Measurements from ENCODE around the gene ZNF438.
"Not testable (repeated sequence)": the region's sequence is repeated elsewhere in the genome, so short reads cannot be mapped to it uniquely, and the experiment has no call there.

Gene ZNF438

DNA sequence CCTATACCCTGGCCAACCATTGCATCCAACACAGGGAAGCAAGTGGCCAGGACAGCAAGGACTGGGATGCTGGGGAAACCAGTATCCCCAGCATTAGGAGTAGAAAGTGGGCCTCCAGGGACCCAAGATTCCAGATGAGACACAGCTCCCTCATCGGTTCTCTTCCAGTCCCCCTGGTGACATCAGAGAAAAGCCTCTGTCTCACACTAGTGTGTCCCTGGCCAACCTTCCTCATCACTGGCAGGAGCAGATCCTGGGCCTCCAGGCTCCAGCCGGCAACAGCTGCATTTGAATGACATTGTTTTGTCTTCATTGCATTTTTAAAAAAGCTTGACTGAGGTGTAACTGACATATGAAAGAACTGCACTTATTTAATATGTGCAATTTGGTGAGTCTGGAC is 224.8 kb downstream of the ZNF438 start:
- no peak for DNase-seq (ENCODE audit: low read depth, low spot score)

DNA sequence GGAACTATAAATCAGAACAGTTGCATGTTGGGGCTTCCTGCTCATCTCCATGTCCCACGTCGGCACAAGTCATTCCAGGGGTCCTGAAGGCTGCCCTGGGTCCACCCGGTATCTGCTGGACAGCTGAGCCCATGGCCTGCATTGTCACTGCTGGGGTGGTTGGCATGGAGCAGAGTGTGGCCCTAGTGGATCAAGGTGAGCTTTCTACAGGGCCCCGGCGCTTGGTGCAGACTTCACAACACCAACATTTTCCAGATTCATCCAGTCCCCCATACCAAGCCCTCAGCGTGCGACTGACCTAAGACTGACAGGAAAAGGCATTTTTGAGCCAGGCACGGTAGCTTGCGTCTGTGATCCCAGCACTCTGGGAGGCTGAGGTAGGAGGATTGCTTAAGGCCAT is 226.6 kb downstream of the ZNF438 start:
- DNase-seq (ENCODE audit: low read depth, low spot score) = no peak

DNA sequence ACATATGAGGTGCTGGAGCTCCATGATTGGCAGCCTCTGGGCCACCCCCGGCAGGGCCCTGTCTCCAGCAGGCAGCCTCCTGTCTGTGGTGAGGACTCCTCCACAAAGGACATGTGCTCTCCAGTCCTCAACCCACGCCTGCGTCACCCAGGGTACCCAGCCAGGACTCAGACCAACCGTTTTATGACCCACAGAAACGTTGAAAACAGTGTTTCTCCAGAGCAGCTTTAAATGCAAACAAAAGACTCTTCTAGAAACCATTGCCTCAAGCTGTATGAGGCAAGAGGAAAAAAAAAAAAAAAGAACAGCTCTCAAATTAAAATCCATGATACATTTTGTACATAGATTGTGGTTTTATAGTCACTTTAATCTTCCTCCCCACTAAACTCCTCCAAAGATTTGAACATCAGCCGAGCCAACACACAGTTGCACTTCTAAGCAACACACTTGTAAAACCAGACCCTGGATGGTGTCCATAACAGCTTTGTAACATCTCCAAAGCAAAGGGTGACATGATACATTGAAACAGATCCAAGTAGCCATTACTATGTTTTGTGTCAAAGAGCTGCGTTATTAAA is 227.1 kb downstream of the ZNF438 start:
- DNase-seq (ENCODE audit: low read depth, low spot score) = no peak

DNA sequence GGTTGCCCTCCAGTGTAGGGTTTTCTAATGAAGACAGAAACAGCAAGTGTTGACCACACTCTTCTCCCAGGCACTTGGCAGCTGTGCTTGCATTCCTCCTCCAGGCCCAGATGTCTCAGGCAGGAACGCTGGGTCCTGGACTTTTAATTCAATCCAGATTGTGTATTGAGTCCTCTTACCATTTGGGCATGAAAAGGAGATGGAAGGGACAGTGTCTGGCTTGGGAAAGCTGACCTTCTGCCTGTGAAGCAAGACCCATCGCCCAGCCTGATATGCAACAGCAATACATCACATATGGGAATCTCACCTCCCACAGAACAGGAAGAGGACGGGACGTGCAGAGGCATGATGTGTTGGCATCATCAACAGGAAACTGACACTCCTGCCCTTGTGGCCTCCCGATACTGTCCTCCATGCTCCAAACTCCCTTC is 227.8 kb downstream of the ZNF438 start:
- DNase-seq (ENCODE audit: low read depth, low spot score) = no peak

DNA sequence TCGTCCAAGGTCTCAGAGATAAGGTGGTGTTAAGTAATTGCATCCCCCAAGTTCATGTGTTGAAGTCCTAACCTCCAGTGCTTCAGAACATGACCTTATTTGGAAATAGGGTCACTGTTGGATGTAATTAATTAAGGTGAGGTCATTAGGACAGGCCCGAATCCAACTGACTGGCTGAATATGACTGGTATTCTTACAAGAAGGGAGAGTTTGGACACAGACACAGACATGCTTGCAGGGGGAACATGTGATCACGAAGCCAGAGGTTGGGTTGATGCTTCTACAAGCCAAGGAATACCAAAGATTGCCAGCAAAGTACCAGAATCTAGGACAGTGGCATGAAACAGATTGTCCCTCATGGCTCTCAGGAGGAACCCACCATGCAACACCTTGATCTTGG is 228.6 kb downstream of the ZNF438 start:
- no peak for DNase-seq (ENCODE audit: low read depth, low spot score)

DNA sequence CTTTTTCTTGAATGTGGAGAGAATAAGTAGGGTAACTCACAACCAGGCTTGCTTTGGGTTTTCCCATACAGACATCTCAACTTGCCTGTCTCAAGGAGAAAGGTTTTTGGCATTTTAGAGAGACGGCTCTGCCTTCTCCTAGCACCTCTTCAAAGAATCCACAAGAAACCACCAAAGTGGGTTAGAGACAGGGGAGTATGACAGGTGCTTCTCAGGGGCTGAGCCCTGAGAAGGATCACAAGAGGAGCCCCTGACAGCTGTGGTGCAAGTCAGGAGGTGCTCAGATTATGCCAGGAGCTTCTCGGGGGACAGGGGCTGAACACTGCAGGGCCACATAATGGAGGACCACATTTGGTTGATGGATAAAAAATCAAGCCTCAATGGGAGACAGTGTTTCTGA is 231.3 kb downstream of the ZNF438 start:
- no peak for DNase-seq (ENCODE audit: low read depth, low spot score)

DNA sequence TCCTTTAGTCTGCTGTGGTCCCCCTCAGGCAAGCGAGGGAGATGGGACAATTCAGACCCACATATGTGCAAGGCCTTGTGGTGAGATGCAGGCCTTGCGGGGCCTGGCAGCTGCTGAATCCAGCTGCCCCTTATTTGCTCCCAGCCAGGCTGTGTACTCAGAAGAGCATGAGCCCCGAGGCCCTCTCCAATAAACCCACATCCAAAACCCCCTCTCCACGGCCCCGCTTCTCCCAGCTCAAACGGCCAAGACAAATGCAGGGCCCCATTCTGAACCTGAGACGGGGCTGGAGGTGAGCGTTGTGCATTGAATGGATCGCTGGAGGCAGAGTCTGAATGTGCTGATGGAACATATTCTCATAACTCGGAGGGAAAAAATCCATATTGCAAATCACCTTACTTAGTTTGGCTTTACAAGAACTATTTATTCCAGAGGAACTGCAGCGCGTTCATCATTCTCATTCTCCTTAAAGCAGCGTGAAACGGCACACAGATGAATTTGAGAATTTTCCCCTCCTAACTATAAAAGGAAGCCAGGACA is 232.9 kb downstream of the ZNF438 start:
- DNase-seq (ENCODE audit: low read depth, low spot score) = no peak

DNA sequence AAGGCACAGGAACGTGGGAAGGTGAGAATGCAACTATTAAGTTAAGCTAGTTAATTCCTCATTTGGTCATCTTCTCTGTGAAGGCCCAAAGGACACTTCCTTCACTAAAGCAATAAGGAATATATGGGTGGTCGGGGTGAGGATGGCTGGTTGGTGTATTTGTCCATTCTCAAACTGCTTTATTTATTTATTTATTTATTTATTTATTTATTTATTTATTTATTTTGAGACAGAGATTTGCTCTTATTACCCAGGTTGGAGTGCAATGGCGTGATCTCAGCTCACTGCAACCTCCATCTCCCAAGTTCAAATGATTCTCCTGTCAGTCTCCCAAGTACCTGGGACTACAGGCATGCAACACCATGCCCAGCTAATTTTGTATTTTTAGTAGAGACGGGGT is 236.6 kb downstream of the ZNF438 start:
- not testable (repeated sequence) for DNase-seq (ENCODE audit: low read depth, low spot score)
